IMR-90 (cell line): ENCODE measurements around the gene ZNF213. TPM values are rescaled to one million over a fixed set of nuclear protein-coding genes. Genes with fewer than 3 reads are reported as not detected.

Experiments used
- ATAC-seq: fragments of 200-7000 bp; cut with Tn5 transposase; 2 replicates; pipeline ENCODE4 v1.9.1; 2020; ENCODE audit warnings: low read depth, mild to moderate bottlenecking, moderate library complexity
- BruUV-seq: library from RNA; stranded (reverse); fragments of 400-500 nt; replicated peaks from 2 replicates; lab custom pipeline; 2021; lab: Mats Ljungman, UMichigan
- CTCF ChIA-PET: fragments of 300-600 bp; formaldehyde crosslinking; extraction: SDS; loops from one replicate; lab custom pipeline; 2021; ENCODE audit warnings: antibody characterized with exemption; lab: Yijun Ruan, JAX
- POLR2A ChIA-PET: fragments of 300-600 bp; sonication (Branson Sonifier 250); formaldehyde crosslinking; loops from one replicate; lab custom pipeline; 2022; ENCODE audit warnings: antibody characterized with exemption; ENCODE audit not compliant: unreplicated experiment; lab: Charles Lee
- DNase-seq: peaks from one replicate; pipeline ENCODE4 v3.0.0; 2013
- H2AFZ ChIP-seq: replicated peaks from 2 replicates; pipeline ENCODE3; 2013; ENCODE audit warnings: low read length, mild to moderate bottlenecking; ENCODE audit not compliant: poor library complexity
- H2AK5ac ChIP-seq: 2 replicates; pipeline ENCODE4 v1.6.1; 2013; ENCODE audit warnings: low read depth, low read length, inconsistent platforms
- H2AK9ac ChIP-seq: replicated peaks from 2 replicates; pipeline ENCODE3; 2013; ENCODE audit warnings: mild to moderate bottlenecking, low read depth, low read length, moderate library complexity; ENCODE audit not compliant: poor library complexity
- H2BK120ac ChIP-seq: 2 replicates; pipeline ENCODE4 v1.6.1; 2013; ENCODE audit warnings: low read depth, low read length, inconsistent platforms
- H2BK15ac ChIP-seq: 3 replicates; pipeline ENCODE4 v1.6.1; 2013; ENCODE audit warnings: low read depth, low read length, inconsistent platforms
- H2BK20ac ChIP-seq: 2 replicates; pipeline ENCODE4 v1.6.1; 2013; ENCODE audit warnings: low read depth, mild to moderate bottlenecking, inconsistent platforms, low read length, moderate library complexity
- H2BK5ac ChIP-seq: 2 replicates; pipeline ENCODE4 v1.6.1; 2013; ENCODE audit warnings: mild to moderate bottlenecking, low read depth, low read length, inconsistent platforms; ENCODE audit not compliant: poor library complexity, severe bottlenecking
- H3K14ac ChIP-seq: replicated peaks from 2 replicates; pipeline ENCODE4 v1.6.1; 2013; ENCODE audit warnings: low read depth, low read length, inconsistent platforms
- H3K18ac ChIP-seq: 2 replicates; pipeline ENCODE4 v1.6.1; 2013; ENCODE audit warnings: low read depth, low read length, control low read depth
- H3K23ac ChIP-seq: 2 replicates; pipeline ENCODE4 v1.6.1; 2013; ENCODE audit warnings: low read depth, low read length, inconsistent platforms
- H3K27ac ChIP-seq: 2 replicates; pipeline ENCODE4 v1.5.1; 2013; ENCODE audit warnings: mild to moderate bottlenecking, control low read depth, low read length; ENCODE audit not compliant: insufficient read depth
- H3K27me3 ChIP-seq: 2 replicates; pipeline ENCODE4 v1.6.1; 2013; ENCODE audit warnings: low read length; ENCODE audit not compliant: control insufficient read depth, insufficient read depth
- H3K36me3 ChIP-seq: 2 replicates; pipeline ENCODE4 v1.6.1; 2013; ENCODE audit warnings: low read length, mixed read lengths; ENCODE audit not compliant: control insufficient read depth, insufficient read depth
- H3K4ac ChIP-seq: 2 replicates; pipeline ENCODE4 v1.6.1; 2013; ENCODE audit warnings: low read depth, low read length, inconsistent platforms
- H3K4me1 ChIP-seq: 2 replicates; pipeline ENCODE4 v1.6.1; 2013; ENCODE audit warnings: low read length, mixed read lengths; ENCODE audit not compliant: control insufficient read depth, insufficient read depth
- H3K4me2 ChIP-seq: 2 replicates; pipeline ENCODE4 v1.6.1; 2013; ENCODE audit warnings: low read depth, mild to moderate bottlenecking, control low read depth, low read length, moderate library complexity
- H3K4me3 ChIP-seq: 2 replicates; pipeline ENCODE4 v1.5.1; 2013; ENCODE audit warnings: low read depth, mild to moderate bottlenecking, control low read depth, low read length, moderate library complexity; ENCODE audit not compliant: insufficient read depth
- H3K56ac ChIP-seq: 2 replicates; pipeline ENCODE4 v1.6.1; 2013; ENCODE audit warnings: low read length, inconsistent platforms; ENCODE audit not compliant: insufficient read depth; ENCODE audit errors: extremely low read depth
- H3K79me1 ChIP-seq, 2 experiments: 2 replicates each; pipeline ENCODE4 v1.6.1; 2013; ENCODE audit warnings: low read length in 2 of 2, inconsistent platforms in 1 of 2, low read depth in 1 of 2
- H3K9ac ChIP-seq: 2 replicates; pipeline ENCODE4 v1.6.1; 2013; ENCODE audit warnings: low read depth, low read length, control low read depth
- H3K9me1 ChIP-seq: 2 replicates; pipeline ENCODE4 v1.6.1; 2013; ENCODE audit warnings: low read length, inconsistent platforms; ENCODE audit not compliant: insufficient read depth
- H3K9me3 ChIP-seq: 2 replicates; pipeline ENCODE4 v1.6.1; 2013; ENCODE audit warnings: low read length; ENCODE audit not compliant: control insufficient read depth, insufficient read depth
- H4K20me1 ChIP-seq: 2 replicates; pipeline ENCODE4 v1.6.1; 2013; ENCODE audit warnings: low read length, inconsistent platforms; ENCODE audit not compliant: insufficient read depth
- H4K5ac ChIP-seq: 2 replicates; pipeline ENCODE4 v1.6.1; 2013; ENCODE audit warnings: mild to moderate bottlenecking, low read depth, low read length, control low read depth
- H4K8ac ChIP-seq, 2 experiments: 2 replicates each; pipeline ENCODE4 v1.6.1; 2013; ENCODE audit warnings: low read depth in 2 of 2, low read length in 2 of 2, control low read depth in 1 of 2, inconsistent platforms in 1 of 2
- H4K91ac ChIP-seq: 2 replicates; pipeline ENCODE4 v1.6.1; 2013; ENCODE audit warnings: low read depth, low read length, inconsistent platforms; ENCODE audit not compliant: insufficient read depth
- BHLHE40 ChIP-seq: fragments of 150-350 bp; IDR thresholded peaks from 2 replicates; pipeline ENCODE4 v1.6.1; 2016; ENCODE audit warnings: mild to moderate bottlenecking, low read depth, low read length
- CHD1 ChIP-seq: IDR thresholded peaks from 2 replicates; pipeline ENCODE4 v1.6.1; 2012; ENCODE audit warnings: low read depth, low read length, improper control_type of control experiment
- WGBS, 2 experiments: methylation state at CpG; one replicate each; pipeline versions ENCODE4 v1.1.5 to v1.1.7; 2013; ENCODE audit warnings: missing lambda C conversion rate in 2 of 2; ENCODE audit not compliant: insufficient read length in 1 of 2; ENCODE audit errors: extremely low coverage in 2 of 2; 5-methylcytosine and 5-hydroxymethylcytosine counted together
- dilution Hi-C: fragments of 300-500 bp; cut with HindIII; formaldehyde crosslinking; loops from one replicate; pipeline ENCODE4 v1.14.3; 2018; ENCODE audit warnings: low sequenced_read_pairs; ENCODE audit not compliant: unreplicated experiment
- in situ Hi-C: fragments of 300-500 bp; cut with MboI; formaldehyde crosslinking; loops from 3 replicates; pipeline ENCODE4 v1.14.3; 2019; ENCODE audit warnings: low sequenced_read_pairs, inconsistent platforms, mixed read lengths
- intact Hi-C: fragments of 100-400 bp; cut with micrococcal nuclease; formaldehyde crosslinking; loops from 2 replicates; pipeline ENCODE4 v1.10.0; 2022
- polyA plus RNA-seq, 3 experiments: library from polyadenylated mRNA; depleted of rRNA; stranded (reverse); fragments of >200 nt; gene quantifications; 2 replicates each; pipeline ENCODE4 v1.2.3, GENCODE V29; 2012; ENCODE audit warnings: low replicate concordance in 1 of 3
- total RNA-seq: library from RNA; depleted of rRNA; stranded (reverse); fragments of >200 nt; gene quantifications from 2 replicates; pipeline ENCODE4 v1.2.3, GENCODE V29; 2012

ZNF213 gene
- total and polyA plus RNA-seq, 2 of the 4 experiments (the other 2 are of a cell fraction): 0.72 to 4.0 TPM

- Histone ChIP-seq H4K8ac (no peak overlapping the region), H4K5ac (no peak overlapping the region), H3K9ac (no peak overlapping the region), H3K27ac (no peak overlapping the region), H2AK9ac (no peak overlapping the region), H4K20me1 (peaks cover 15% of the 10 kb centered on the region), H3K4me1 (peaks cover 3% of the 10 kb centered on the region; the same call in 1 of the 2 replicates), H2BK5ac (no peak overlapping the region), H3K4me3 (peak overlapping the region; percentile 59), H2AFZ (peak overlapping the region; percentile 94), H4K91ac (no peak overlapping the region), H3K79me1 (peaks cover 0 to 13% of the 10 kb centered on the region in 2 experiments; a peak in 2 of 4 replicates), H2BK20ac (no peak overlapping the region), H3K36me3 (no peaks in the 10 kb centered on the region), H3K56ac (no peak overlapping the region), H3K4me2 (peak overlapping the region; percentile 51), H3K27me3 (no peaks in the 10 kb centered on the region), H3K9me1 (peaks cover 10% of the 10 kb centered on the region), H3K4ac (no peak overlapping the region), H3K23ac (no peak overlapping the region), H2AK5ac (no peak overlapping the region), H3K14ac (no peak overlapping the region), H2BK15ac (no peak overlapping the region), H3K9me3 (no peaks in the 10 kb centered on the region), H3K18ac (no peak overlapping the region), H2BK120ac (no peak overlapping the region)
- DNase-seq (no peak), ATAC-seq (no peak)
- in situ Hi-C loops: no loop called here
- ChIA-PET POLR2A (no interaction called here), CTCF (interaction anchor here (1.4 kb wide), 1 partner anchor 17 kb away, joined by 3 read pairs; the partner anchor contains the start of gene ZNF213)
- intact Hi-C loops: loop anchor here (1.0 kb wide), 1 partner anchor 14 kb away; no protein-coding TSS in a partner anchor
- dilution Hi-C loops: no loop called here
- no TSS peak for BruUV-seq
- TF ChIP-seq CHD1 (no peak), BHLHE40 (no peak)
- WGBS, 2 experiments: 14% methylated on average over 3 of the region's 15 CpGs; no CpG with 5 or more reads in 1 of the 2 experiments
Measured at GRCh38 chr16:3152027-3152276, 17.1 kb downstream of the ZNF213 start.
